A673 (cell line): ENCODE measurements around the gene RGS8. TPM values are rescaled to one million over a fixed set of nuclear protein-coding genes. Genes with fewer than 3 reads are reported as not detected.

Experiments
- BruUV-seq: library from RNA; stranded (reverse); fragments of 400-500 nt; replicated peaks from 2 replicates; lab custom pipeline; 2021; lab: Mats Ljungman, UMichigan
- CTCF ChIA-PET: fragments of 300-600 bp; sonication (Branson Sonifier 250); formaldehyde crosslinking; loops from one replicate; lab custom pipeline; 2022; ENCODE audit warnings: antibody characterized with exemption; lab: Charles Lee
- POLR2A ChIA-PET: fragments of 300-600 bp; sonication (Branson Sonifier 250); formaldehyde crosslinking; loops from one replicate; lab custom pipeline; 2022; ENCODE audit warnings: antibody characterized with exemption; ENCODE audit not compliant: low non-redundant PET; lab: Charles Lee
- DNase-seq: peaks from one replicate; pipeline ENCODE4 v3.0.0-alpha.2; 2015; ENCODE audit warnings: low spot score
- H3K27ac ChIP-seq: fragments of 200-600 bp; sonication (generic); 2 replicates; pipeline ENCODE4 v1.5.1; 2016; ENCODE audit warnings: mixed run types, low read depth, mild to moderate bottlenecking, mixed read lengths, antibody characterized with exemption, low read length; ENCODE audit not compliant: poor library complexity, severe bottlenecking
- H3K27me3 ChIP-seq: fragments of 200-600 bp; sonication (generic); replicated peaks from 2 replicates; pipeline ENCODE4 v1.6.1; 2017; ENCODE audit warnings: mixed run types, low read depth, mild to moderate bottlenecking, mixed read lengths, antibody characterized with exemption, low read length; ENCODE audit not compliant: insufficient read depth, poor library complexity
- H3K36me3 ChIP-seq: fragments of 200-600 bp; sonication (generic); 2 replicates; pipeline ENCODE4 v1.6.1; 2016; ENCODE audit warnings: mixed run types, mild to moderate bottlenecking, mixed read lengths, antibody characterized with exemption, low read length; ENCODE audit not compliant: insufficient read depth, poor library complexity, severe bottlenecking
- H3K4me1 ChIP-seq: fragments of 200-600 bp; sonication (generic); 2 replicates; pipeline ENCODE4 v1.6.1; 2017; ENCODE audit warnings: mixed run types, mild to moderate bottlenecking, mixed read lengths, antibody characterized with exemption, low read length; ENCODE audit not compliant: insufficient read depth, poor library complexity, severe bottlenecking
- H3K4me3 ChIP-seq: fragments of 200-600 bp; sonication (generic); 2 replicates; pipeline ENCODE4 v1.5.1; 2016; ENCODE audit warnings: low read depth, mixed run types, mild to moderate bottlenecking, mixed read lengths, low read length; ENCODE audit not compliant: poor library complexity, severe bottlenecking
- H3K9me3 ChIP-seq: fragments of 200-600 bp; sonication (generic); 2 replicates; pipeline ENCODE4 v1.6.1; 2016; ENCODE audit warnings: mixed run types, low read depth, mild to moderate bottlenecking, mixed read lengths, antibody characterized with exemption, low read length; ENCODE audit not compliant: poor library complexity, severe bottlenecking
- EZH2 ChIP-seq: fragments of 200-600 bp; sonication (generic); IDR thresholded peaks from 2 replicates; pipeline ENCODE4 v1.6.1; 2017; ENCODE audit warnings: borderline replicate concordance, low read depth, mild to moderate bottlenecking, mixed read lengths, antibody characterized with exemption, low read length; ENCODE audit not compliant: poor library complexity, severe bottlenecking
- intact Hi-C: fragments of 100-400 bp; cut with micrococcal nuclease; formaldehyde crosslinking; loops from one replicate; pipeline ENCODE4 v1.10.0; 2022; ENCODE audit not compliant: unreplicated experiment
- total RNA-seq: library from RNA; stranded (reverse); gene quantifications from 2 replicates; pipeline ENCODE4 v1.2.3, GENCODE V29; 2021
- TF ChIP-seq, protein P1 (sequence below): fragments of 300-800, 200-600 bp; sonication (generic); conservative IDR thresholded peaks from 2 replicates; pipeline ENCODE4 v1.5.1; 2017; ENCODE audit warnings: low read depth, mild to moderate bottlenecking, antibody characterized with exemption, low read length, moderate library complexity, mixed read lengths

RGS8 gene
- total RNA-seq, 1 experiment from 2014 or later: not detected

DNA sequence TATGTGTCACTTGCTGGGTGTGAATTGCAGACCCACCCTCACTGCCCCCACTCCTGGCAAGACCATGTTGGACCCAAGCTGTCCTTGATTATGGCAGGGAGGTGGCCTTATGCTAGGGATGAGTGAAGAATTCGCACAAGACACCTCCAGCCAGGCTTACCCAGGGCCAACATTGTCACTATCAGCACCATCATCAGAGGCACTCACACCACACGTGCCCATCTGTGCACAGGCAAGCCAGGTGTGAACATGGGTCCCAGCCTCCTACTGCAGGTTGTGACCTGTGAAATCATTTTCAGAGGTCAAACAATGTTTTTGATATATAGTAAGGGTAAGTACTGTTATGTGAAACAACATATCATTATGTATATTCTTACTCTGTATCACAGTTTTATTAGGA lies 20.3 kb upstream of the RGS8 start:
- Histone ChIP-seq H3K4me1 (peaks cover 3% of the 10 kb centered on the region), H3K27me3 (no peaks in the 10 kb centered on the region), H3K36me3 (no peaks in the 10 kb centered on the region), H3K27ac (no peak overlapping the region), H3K4me3 (no peak overlapping the region), H3K9me3 (no peaks in the 10 kb centered on the region)
- ChIA-PET POLR2A (no interaction called here), CTCF (no interaction called here)
- intact Hi-C loops: no loop called here
- DNase-seq: no peak
- TF ChIP-seq, protein P1, sequence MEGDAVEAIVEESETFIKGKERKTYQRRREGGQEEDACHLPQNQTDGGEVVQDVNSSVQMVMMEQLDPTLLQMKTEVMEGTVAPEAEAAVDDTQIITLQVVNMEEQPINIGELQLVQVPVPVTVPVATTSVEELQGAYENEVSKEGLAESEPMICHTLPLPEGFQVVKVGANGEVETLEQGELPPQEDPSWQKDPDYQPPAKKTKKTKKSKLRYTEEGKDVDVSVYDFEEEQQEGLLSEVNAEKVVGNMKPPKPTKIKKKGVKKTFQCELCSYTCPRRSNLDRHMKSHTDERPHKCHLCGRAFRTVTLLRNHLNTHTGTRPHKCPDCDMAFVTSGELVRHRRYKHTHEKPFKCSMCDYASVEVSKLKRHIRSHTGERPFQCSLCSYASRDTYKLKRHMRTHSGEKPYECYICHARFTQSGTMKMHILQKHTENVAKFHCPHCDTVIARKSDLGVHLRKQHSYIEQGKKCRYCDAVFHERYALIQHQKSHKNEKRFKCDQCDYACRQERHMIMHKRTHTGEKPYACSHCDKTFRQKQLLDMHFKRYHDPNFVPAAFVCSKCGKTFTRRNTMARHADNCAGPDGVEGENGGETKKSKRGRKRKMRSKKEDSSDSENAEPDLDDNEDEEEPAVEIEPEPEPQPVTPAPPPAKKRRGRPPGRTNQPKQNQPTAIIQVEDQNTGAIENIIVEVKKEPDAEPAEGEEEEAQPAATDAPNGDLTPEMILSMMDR: no peak
- no peak for TF ChIP-seq EZH2
- BruUV-seq: no TSS peak

GRCh38 chr1:182703539-182703938 lies 19.2 kb upstream of the RGS8 start:
- no peak for DNase-seq
- no peaks in the 10 kb centered on the region for H3K36me3 ChIP-seq
- TF ChIP-seq, protein P1: no peak
- no peak for TF ChIP-seq EZH2
- POLR2A ChIA-PET: no interaction called here
- H3K27me3 ChIP-seq: no peaks in the 10 kb centered on the region
- H3K27ac ChIP-seq: no peak overlapping the region
- no peak overlapping the region for H3K4me3 ChIP-seq
- CTCF ChIA-PET: no interaction called here
- no peaks in the 10 kb centered on the region for H3K9me3 ChIP-seq
- intact Hi-C loops: no loop called here
- H3K4me1 ChIP-seq: peaks cover 10% of the 10 kb centered on the region
- BruUV-seq: no TSS peak

- BruUV-seq: no TSS peak
- CTCF ChIA-PET: no interaction called here
- intact Hi-C loops: no loop called here
Measured at GRCh38 chr1:182702826-182703524, 18.6 kb upstream of the RGS8 start.

More at GRCh38 chr1:182702826-182703524, 18.6 kb upstream of the RGS8 start:
- POLR2A ChIA-PET: no interaction called here
- H3K27ac ChIP-seq: no peak overlapping the region
- H3K4me3 ChIP-seq: no peak overlapping the region
- H3K4me1 ChIP-seq: peaks cover 10% of the 10 kb centered on the region
- no peak for TF ChIP-seq EZH2
- TF ChIP-seq, protein P1: no peak
- no peak for DNase-seq
- H3K27me3 ChIP-seq: no peaks in the 10 kb centered on the region
- H3K9me3 ChIP-seq: no peaks in the 10 kb centered on the region
- no peaks in the 10 kb centered on the region for H3K36me3 ChIP-seq
